Mesenchymal stem cell (in vitro differentiated cells and primary cell): Measurements from ENCODE around the gene PLEKHG7.

ENCODE experiments used
- DNase-seq: peaks from one replicate; pipeline ENCODE4 v3.0.0-alpha.2; 2013
- H2AFZ ChIP-seq: one replicate; pipeline ENCODE4 v1.6.1; 2013; ENCODE audit warnings: low read depth, mild to moderate bottlenecking, control low read depth, inconsistent platforms, low read length, moderate library complexity
- H2AK5ac ChIP-seq: 2 replicates; pipeline ENCODE4 v1.6.1; 2013; ENCODE audit warnings: low read length, moderate library complexity, mild to moderate bottlenecking, inconsistent platforms; ENCODE audit not compliant: severe bottlenecking
- H2BK120ac ChIP-seq: one replicate; pipeline ENCODE4 v1.6.1; 2013; ENCODE audit warnings: low read depth, mild to moderate bottlenecking, inconsistent platforms, low read length, moderate library complexity
- H2BK12ac ChIP-seq, 2 experiments: one replicate each; pipeline ENCODE4 v1.6.1; 2013; ENCODE audit warnings: inconsistent platforms in 2 of 2, low read length in 2 of 2, mild to moderate bottlenecking in 2 of 2, moderate library complexity in 2 of 2, control low read depth in 1 of 2
- H2BK15ac ChIP-seq: one replicate; pipeline ENCODE4 v1.6.1; 2013; ENCODE audit warnings: mild to moderate bottlenecking, low read depth, inconsistent platforms; ENCODE audit not compliant: poor library complexity, severe bottlenecking
- H2BK5ac ChIP-seq: 2 replicates; pipeline ENCODE4 v1.6.1; 2013; ENCODE audit warnings: low read depth, mild to moderate bottlenecking, low read length, control low read depth, inconsistent platforms; ENCODE audit not compliant: poor library complexity, severe bottlenecking
- H3K14ac ChIP-seq, 2 experiments: one replicate each; pipeline ENCODE4 v1.6.1; 2013; ENCODE audit warnings: inconsistent platforms in 2 of 2, low read length in 2 of 2, control low read depth in 1 of 2, mild to moderate bottlenecking in 1 of 2, moderate library complexity in 1 of 2
- H3K18ac ChIP-seq, 2 experiments: one replicate each; pipeline ENCODE4 v1.6.1; 2013; ENCODE audit warnings: inconsistent platforms in 2 of 2, low read length in 2 of 2, control low read depth in 1 of 2, low read depth in 1 of 2, mild to moderate bottlenecking in 1 of 2
- H3K23ac ChIP-seq, 2 experiments: one replicate each; pipeline ENCODE4 v1.6.1; 2013; ENCODE audit warnings: inconsistent platforms in 2 of 2, low read length in 2 of 2, mild to moderate bottlenecking in 2 of 2, moderate library complexity in 2 of 2, control low read depth in 1 of 2
- H3K27ac ChIP-seq: 2 replicates; pipeline ENCODE4 v1.5.1; 2013; ENCODE audit warnings: mild to moderate bottlenecking, moderate library complexity, low read length, control low read depth, inconsistent platforms; ENCODE audit not compliant: poor library complexity, severe bottlenecking
- H3K27me3 ChIP-seq, 2 experiments: 2 replicates each; pipeline versions ENCODE4 v1.6.1 to v1.7.0; 2013; ENCODE audit warnings: low read length in 2 of 2, mild to moderate bottlenecking in 2 of 2, moderate library complexity in 2 of 2, control low read depth in 1 of 2, inconsistent platforms in 1 of 2; ENCODE audit not compliant: control insufficient read depth in 1 of 2, insufficient read depth in 1 of 2
- H3K36me3 ChIP-seq, 2 experiments: 2 replicates each; pipeline versions ENCODE4 v1.6.1 to v1.7.0; 2013; ENCODE audit warnings: low read length in 2 of 2, control low read depth in 1 of 2, inconsistent platforms in 1 of 2, low read depth in 1 of 2, mild to moderate bottlenecking in 1 of 2; ENCODE audit not compliant: insufficient read depth in 2 of 2, control insufficient read depth in 1 of 2
- H3K4ac ChIP-seq, 2 experiments: one replicate each; pipeline ENCODE4 v1.6.1; 2013; ENCODE audit warnings: inconsistent platforms in 2 of 2, low read length in 2 of 2, mild to moderate bottlenecking in 2 of 2, moderate library complexity in 2 of 2, control low read depth in 1 of 2, low read depth in 1 of 2
- H3K4me1 ChIP-seq: 2 replicates; pipeline ENCODE4 v1.6.1; 2013; ENCODE audit warnings: low read depth, low read length, control low read depth; ENCODE audit not compliant: control insufficient read depth, insufficient read depth
- H3K4me2 ChIP-seq: 2 replicates; pipeline ENCODE4 v1.6.1; 2013; ENCODE audit warnings: low read length, mild to moderate bottlenecking, inconsistent platforms; ENCODE audit not compliant: poor library complexity, severe bottlenecking
- H3K4me3 ChIP-seq, 2 experiments: 2 replicates each; pipeline versions ENCODE4 v1.5.1 to v1.7.0; 2013; ENCODE audit warnings: low read length in 2 of 2, mild to moderate bottlenecking in 2 of 2, control low read depth in 1 of 2, low read depth in 1 of 2; ENCODE audit not compliant: insufficient read depth in 1 of 2
- H3K79me1 ChIP-seq: replicated peaks from 2 replicates; pipeline ENCODE4 v1.6.1; 2013; ENCODE audit warnings: mild to moderate bottlenecking, control low read depth, low read length, inconsistent platforms; ENCODE audit not compliant: poor library complexity, severe bottlenecking
- H3K9ac ChIP-seq: 2 replicates; pipeline ENCODE4 v1.7.0; 2013; ENCODE audit warnings: mild to moderate bottlenecking, low read length, moderate library complexity
- H3K9me3 ChIP-seq: 2 replicates; pipeline ENCODE4 v1.7.0; 2013; ENCODE audit warnings: mild to moderate bottlenecking, low read length; ENCODE audit not compliant: control insufficient read depth
- H4K8ac ChIP-seq: one replicate; pipeline ENCODE4 v1.6.1; 2013; ENCODE audit warnings: inconsistent platforms, mild to moderate bottlenecking, low read length, moderate library complexity
- H4K91ac ChIP-seq: one replicate; pipeline ENCODE4 v1.6.1; 2013; ENCODE audit warnings: mild to moderate bottlenecking, low read length, inconsistent platforms
- WGBS: methylation state at CpG from one replicate; pipeline ENCODE4 v1.1.7; 2013; ENCODE audit warnings: mixed read lengths; 5-methylcytosine and 5-hydroxymethylcytosine counted together

PLEKHG7 gene

DNA sequence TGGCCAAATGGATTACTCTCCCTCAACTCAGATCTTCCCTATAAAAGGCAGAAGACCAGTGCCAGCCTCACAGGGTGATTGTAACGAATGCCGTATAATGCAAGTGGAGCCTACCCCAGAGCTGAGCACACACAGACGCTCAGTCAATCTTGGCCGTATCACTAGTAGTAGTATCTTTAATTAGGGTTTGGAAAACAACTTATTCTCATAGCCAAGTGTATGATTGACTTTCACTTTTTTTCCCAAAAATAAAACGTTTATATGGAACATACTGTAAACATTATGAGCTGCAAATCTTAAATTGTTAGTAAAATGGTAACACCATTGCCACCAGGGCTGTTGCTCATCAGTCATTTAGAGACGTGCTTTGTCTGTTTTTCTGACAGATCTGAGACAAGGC is 30.4 kb downstream of the PLEKHG7 start:
- Histone ChIP-seq H3K4me1 (no peaks in the 10 kb centered on the region), H2BK15ac (no peak overlapping the region), H3K9ac (no peak overlapping the region), H4K91ac (no peak overlapping the region), H3K23ac (no peak overlapping the region), H3K27me3 (no peaks in the 10 kb centered on the region), H3K9me3 (no peaks in the 10 kb centered on the region), H3K79me1 (no peaks in the 10 kb centered on the region), H3K4ac (no peak overlapping the region), H3K14ac (no peak overlapping the region), H4K8ac (no peak overlapping the region), H3K18ac (no peak overlapping the region), H2AFZ (no peak overlapping the region), H2AK5ac (no peak overlapping the region), H3K36me3 (no peaks in the 10 kb centered on the region), H2BK120ac (no peak overlapping the region), H3K4me2 (no peak overlapping the region), H2BK5ac (no peak overlapping the region), H3K27ac (no peak overlapping the region), H2BK12ac (no peak overlapping the region), H3K4me3 (no peak overlapping the region)
- WGBS, result 90% methylated on average over 5 of the region's 6 CpGs
- DNase-seq, result no peak

DNA sequence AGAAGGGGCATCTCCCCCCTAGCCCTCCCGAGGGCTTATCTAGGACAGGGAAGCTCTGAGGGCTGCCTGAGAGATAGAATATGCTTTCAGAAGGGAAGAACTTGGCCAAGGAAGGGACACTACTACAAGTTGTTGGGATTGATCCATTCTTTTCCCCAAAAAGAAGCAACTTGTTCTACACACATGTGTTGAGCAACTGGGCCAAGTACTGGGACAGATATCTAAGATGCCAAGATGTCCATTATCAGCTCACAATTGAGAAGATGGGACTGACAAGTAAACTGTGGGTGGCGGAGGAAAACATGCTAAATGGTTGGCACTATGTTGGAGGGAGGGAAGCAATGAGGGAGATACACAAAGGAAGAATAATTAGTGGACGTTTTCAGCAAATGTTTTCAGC is 30.9 kb downstream of the PLEKHG7 start:
- Histone ChIP-seq H4K8ac (no peak overlapping the region), H3K4ac (no peak overlapping the region), H3K4me3 (no peak overlapping the region), H2AFZ (no peak overlapping the region), H2BK15ac (no peak overlapping the region), H3K4me2 (no peak overlapping the region), H3K18ac (no peak overlapping the region), H3K9ac (no peak overlapping the region), H3K23ac (no peak overlapping the region), H2BK12ac (peak overlapping the region in 1 of 2 experiments; percentile 1), H4K91ac (peak overlapping the region; percentile 3), H2AK5ac (no peak overlapping the region), H3K9me3 (no peaks in the 10 kb centered on the region), H3K14ac (no peak overlapping the region), H2BK5ac (no peak overlapping the region), H3K27ac (no peak overlapping the region), H3K79me1 (no peaks in the 10 kb centered on the region), H3K27me3 (no peaks in the 10 kb centered on the region), H3K36me3 (no peaks in the 10 kb centered on the region), H2BK120ac (no peak overlapping the region), H3K4me1 (no peaks in the 10 kb centered on the region)
- WGBS, result 85% methylated on average over 3 of the region's 3 CpGs
- no peak for DNase-seq

DNA sequence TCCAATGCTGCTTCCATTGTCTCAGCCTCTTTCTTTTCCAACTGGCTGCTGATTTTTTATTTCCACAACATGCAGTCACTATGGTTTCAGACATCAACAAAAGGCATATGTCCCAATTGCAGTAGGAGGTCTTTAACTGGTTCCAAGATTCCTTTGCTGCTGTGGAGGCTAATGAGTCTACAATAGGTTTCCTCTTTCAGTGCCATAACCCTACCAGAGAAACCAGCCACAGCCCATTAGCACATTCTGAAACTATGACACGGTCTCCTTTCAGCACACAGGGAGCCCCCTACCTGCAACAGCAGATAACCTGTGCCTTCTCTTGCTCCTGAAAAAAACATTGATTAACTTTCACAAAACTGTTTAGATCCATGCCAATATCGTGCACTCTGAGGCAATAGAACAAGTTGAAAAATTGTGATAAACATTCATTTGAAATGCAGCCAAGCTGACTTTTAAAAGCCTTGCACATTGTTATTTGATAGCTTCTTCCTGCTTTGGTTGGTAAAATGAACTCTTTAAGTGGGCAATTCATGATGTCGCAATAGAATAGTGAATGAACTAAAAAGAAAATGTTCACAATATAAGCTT is 32.4 kb downstream of the PLEKHG7 start:
- WGBS, result 30% methylated on average over 2 of the region's 3 CpGs
- no peaks in the 10 kb centered on the region for H3K4me1 ChIP-seq
- H2BK12ac ChIP-seq, result peak overlapping the region; percentile 21 to 88
- H3K4me3 ChIP-seq, result peak overlapping the region in 1 of 2 experiments; percentile 45
- no peak overlapping the region for H2AFZ ChIP-seq
- H2BK120ac ChIP-seq, result no peak overlapping the region
- H3K18ac ChIP-seq, result peak overlapping the region in 1 of 2 experiments; percentile 70
- no peak overlapping the region for H3K4ac ChIP-seq
- DNase-seq, result peak; percentile 98
- H4K91ac ChIP-seq, result no peak overlapping the region
- H3K36me3 ChIP-seq, result no peaks in the 10 kb centered on the region
- peak overlapping the region; percentile 66 for H4K8ac ChIP-seq
- peak overlapping the region; percentile 85 for H3K9ac ChIP-seq
- H2BK5ac ChIP-seq, result no peak overlapping the region
- H3K9me3 ChIP-seq, result no peaks in the 10 kb centered on the region
- no peaks in the 10 kb centered on the region for H3K27me3 ChIP-seq
- no peak overlapping the region for H2AK5ac ChIP-seq
- no peak overlapping the region for H3K14ac ChIP-seq
- H3K23ac ChIP-seq, result no peak overlapping the region
- H3K4me2 ChIP-seq, result no peak overlapping the region
- H3K27ac ChIP-seq, result no peak overlapping the region
- no peaks in the 10 kb centered on the region for H3K79me1 ChIP-seq
- H2BK15ac ChIP-seq, result no peak overlapping the region

DNA sequence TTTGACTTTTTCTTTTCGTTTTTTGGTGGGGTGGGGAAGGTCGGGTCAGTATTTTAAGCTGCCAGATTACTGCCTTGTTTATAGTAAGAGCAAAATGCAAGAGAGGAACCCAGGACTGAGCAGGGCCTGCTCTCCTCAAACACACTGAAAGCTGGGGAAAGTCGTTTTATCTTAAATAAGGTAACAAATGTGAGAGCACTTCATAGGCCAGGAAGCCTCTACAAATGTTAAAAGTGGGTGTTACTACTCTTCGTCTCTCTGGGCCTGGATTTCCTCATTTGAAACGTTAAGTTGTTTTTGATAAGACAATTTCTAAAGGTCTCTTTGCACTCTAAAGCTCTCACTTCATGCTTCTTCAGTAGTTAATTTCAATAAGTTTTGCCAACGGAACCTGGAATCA is 33.8 kb downstream of the PLEKHG7 start:
- WGBS, result 62% methylated on average over 6 of the region's 6 CpGs
- no peaks in the 10 kb centered on the region for H3K79me1 ChIP-seq

More for the DNA sequence above, 33.8 kb downstream of the PLEKHG7 start:
- Histone ChIP-seq H4K91ac (no peak overlapping the region), H3K9ac (no peak overlapping the region), H3K18ac (no peak overlapping the region), H3K4me2 (no peak overlapping the region), H4K8ac (no peak overlapping the region), H2BK15ac (no peak overlapping the region), H3K14ac (no peak overlapping the region), H3K27ac (no peak overlapping the region), H3K36me3 (no peaks in the 10 kb centered on the region), H3K4me3 (no peak overlapping the region), H2AFZ (no peak overlapping the region), H2AK5ac (no peak overlapping the region), H3K4ac (no peak overlapping the region), H2BK5ac (no peak overlapping the region), H2BK120ac (no peak overlapping the region), H3K27me3 (no peaks in the 10 kb centered on the region), H3K23ac (no peak overlapping the region), H3K4me1 (no peaks in the 10 kb centered on the region), H2BK12ac (no peak overlapping the region), H3K9me3 (no peaks in the 10 kb centered on the region)
- DNase-seq, result no peak
